K562 (cell line): Measurements from ENCODE around the gene CATSPER1. TPM values are rescaled to one million over a fixed set of nuclear protein-coding genes. Genes with fewer than 3 reads are reported as not detected.

Experiments used
- BRD9 ChIP-seq: fragments of 450-650 bp; IDR thresholded peaks from 2 replicates; pipeline ENCODE4 v1.6.1; 2018; ENCODE audit warnings: low read depth; ENCODE audit not compliant: partially characterized antibody
- CBFA2T3 ChIP-seq: fragments of 450-650 bp; IDR thresholded peaks from 2 replicates; pipeline ENCODE4 v1.6.1; 2017
- CC2D1A ChIP-seq: fragments of 450-650 bp; IDR thresholded peaks from 2 replicates; pipeline ENCODE4 v1.6.1; 2017; ENCODE audit warnings: mild to moderate bottlenecking
- COPS2 ChIP-seq: fragments of 450-650 bp; conservative IDR thresholded peaks from 2 replicates; pipeline ENCODE4 v1.6.1; 2016; ENCODE audit warnings: mild to moderate bottlenecking, moderate library complexity
- ID3 ChIP-seq, 2 experiments: fragments of 250-450 bp in 1 of 2; fragments of 450-650 bp in 1 of 2; sonication (Bioruptor Pico) in 1 of 2; IDR thresholded peaks; 2 replicates each; pipeline versions ENCODE4 v1.6.1 to v1.8.0; 2016 to 2021; ENCODE audit warnings: mild to moderate bottlenecking in 2 of 2, moderate library complexity in 2 of 2, missing compliant biosample characterization in 1 of 2, missing genetic modification characterization in 1 of 2
- LCOR ChIP-seq: sonication (generic); formaldehyde crosslinking; IDR thresholded peaks from 2 replicates; pipeline ENCODE4 v1.8.0; 2022; ENCODE audit warnings: mild to moderate bottlenecking, missing genetic modification reagents
- MXI1 ChIP-seq: IDR thresholded peaks from 2 replicates; pipeline ENCODE4 v1.6.1; 2011; ENCODE audit warnings: low read depth, mild to moderate bottlenecking, improper control_type of control experiment, low read length
- NELFE ChIP-seq: IDR thresholded peaks from 2 replicates; pipeline ENCODE4 v1.6.1; 2011; ENCODE audit warnings: mild to moderate bottlenecking; ENCODE audit not compliant: insufficient read depth, insufficient read length
- RAD51 ChIP-seq: fragments of 450-650 bp; IDR thresholded peaks from 2 replicates; pipeline ENCODE4 v1.7.1; 2016; ENCODE audit warnings: low read depth, mild to moderate bottlenecking, borderline replicate concordance
- SMC3 ChIP-seq: conservative IDR thresholded peaks from 2 replicates; pipeline ENCODE4 v1.6.1; 2011; ENCODE audit warnings: low read depth, low read length, improper control_type of control experiment; ENCODE audit not compliant: insufficient read depth
- STAG1 ChIP-seq: sonication (generic); formaldehyde crosslinking; IDR thresholded peaks from 2 replicates; pipeline ENCODE4 v1.5.0; 2020; ENCODE audit warnings: missing genetic modification reagents, borderline replicate concordance
- TOE1 ChIP-seq, 2 experiments: fragments of 450-650 bp in 1 of 2; sonication (generic) in 1 of 2; formaldehyde crosslinking in 1 of 2; IDR thresholded peaks; 2 replicates each; pipeline versions ENCODE4 v1.7.1 to v1.8.0; 2016 to 2022; ENCODE audit warnings: borderline replicate concordance in 2 of 2, mild to moderate bottlenecking in 2 of 2, antibody characterized with exemption in 1 of 2, inconsistent platforms in 1 of 2, low read depth in 1 of 2, missing genetic modification reagents in 1 of 2, moderate library complexity in 1 of 2
- ZKSCAN1 ChIP-seq: fragments of 150-350 bp; IDR thresholded peaks from 2 replicates; pipeline ENCODE4 v1.6.1; 2016; ENCODE audit warnings: low read depth, low read length
- ZNF830 ChIP-seq: fragments of 250-450 bp; sonication (Bioruptor Pico); IDR thresholded peaks from 2 replicates; pipeline ENCODE4 v1.5.0; 2021; ENCODE audit warnings: mild to moderate bottlenecking
- polyA plus RNA-seq, 8 experiments: library from polyadenylated mRNA; depleted of rRNA in 4 of 8; stranded (reverse) in 5 of 8; unstranded in 3 of 8; fragments of >200 nt; fragmentation: Nextera tagmentation in 2 of 8; fragmentation: Illumina TruSeq in 1 of 8; extraction: Ambion mirVana in 2 of 8; extraction: Trizol in 1 of 8; gene quantifications; 2 replicates each; pipeline versions ENCODE4 v1.2.1 to v1.2.3, GENCODE V29; 2011 to 2014; ENCODE audit warnings: inconsistent platforms in 1 of 8, missing spikeins in 1 of 8
- total RNA-seq, 7 experiments: library from RNA; depleted of rRNA in 6 of 7; stranded (reverse); fragments of >200 nt in 6 of 7; fragmentation: Illumina TruSeq in 2 of 7; extraction: Trizol in 2 of 7; gene quantifications; 2 replicates each; pipeline versions ENCODE4 v1.2.1 to v1.2.3, GENCODE V29; 2011 to 2021; ENCODE audit warnings: low replicate concordance in 1 of 7
- TF ChIP-seq, protein P1 (sequence below), 3 experiments: fragments of 200-800 bp in 1 of 3; fragments of 250-450 bp in 1 of 3; fragments of 450-650 bp in 1 of 3; sonication (Bioruptor Pico) in 1 of 3; sonication (Bioruptor generic) in 1 of 3; formaldehyde crosslinking in 1 of 3; IDR thresholded peaks; 2 replicates each; pipeline versions ENCODE4 v1.6.1 to v1.8.0; 2016 to 2022; ENCODE audit warnings: mild to moderate bottlenecking in 2 of 3, missing genetic modification characterization in 2 of 3, missing compliant biosample characterization in 1 of 3, moderate library complexity in 1 of 3
- TF ChIP-seq, protein P2 (sequence below): fragments of 250-450 bp; sonication (Bioruptor Pico); IDR thresholded peaks from 2 replicates; pipeline ENCODE4 v1.5.0; 2022; ENCODE audit warnings: mild to moderate bottlenecking
- TF ChIP-seq, protein P3 (sequence below), 2 experiments: IDR thresholded peaks in 1 of 2; conservative IDR thresholded peaks in 1 of 2; 2 replicates each; pipeline ENCODE4 v1.6.1; 2016; ENCODE audit warnings: low read depth in 2 of 2, mild to moderate bottlenecking in 1 of 2, missing compliant biosample characterization in 1 of 2, missing genetic modification characterization in 1 of 2, moderate library complexity in 1 of 2

The CATSPER1 gene
- total and polyA plus RNA-seq, 9 of the 15 experiments (the other 6 are each of a cell fraction or from before 2014, with no cell fraction given): 0.21 to 3.3 (median 0.76) TPM

GRCh38 chr11:66001942-66002647 lies 24.2 kb downstream of the CATSPER1 start, which contains the start of the genes BANF1 and EIF1AD (continued):
- TF ChIP-seq, protein P1, sequence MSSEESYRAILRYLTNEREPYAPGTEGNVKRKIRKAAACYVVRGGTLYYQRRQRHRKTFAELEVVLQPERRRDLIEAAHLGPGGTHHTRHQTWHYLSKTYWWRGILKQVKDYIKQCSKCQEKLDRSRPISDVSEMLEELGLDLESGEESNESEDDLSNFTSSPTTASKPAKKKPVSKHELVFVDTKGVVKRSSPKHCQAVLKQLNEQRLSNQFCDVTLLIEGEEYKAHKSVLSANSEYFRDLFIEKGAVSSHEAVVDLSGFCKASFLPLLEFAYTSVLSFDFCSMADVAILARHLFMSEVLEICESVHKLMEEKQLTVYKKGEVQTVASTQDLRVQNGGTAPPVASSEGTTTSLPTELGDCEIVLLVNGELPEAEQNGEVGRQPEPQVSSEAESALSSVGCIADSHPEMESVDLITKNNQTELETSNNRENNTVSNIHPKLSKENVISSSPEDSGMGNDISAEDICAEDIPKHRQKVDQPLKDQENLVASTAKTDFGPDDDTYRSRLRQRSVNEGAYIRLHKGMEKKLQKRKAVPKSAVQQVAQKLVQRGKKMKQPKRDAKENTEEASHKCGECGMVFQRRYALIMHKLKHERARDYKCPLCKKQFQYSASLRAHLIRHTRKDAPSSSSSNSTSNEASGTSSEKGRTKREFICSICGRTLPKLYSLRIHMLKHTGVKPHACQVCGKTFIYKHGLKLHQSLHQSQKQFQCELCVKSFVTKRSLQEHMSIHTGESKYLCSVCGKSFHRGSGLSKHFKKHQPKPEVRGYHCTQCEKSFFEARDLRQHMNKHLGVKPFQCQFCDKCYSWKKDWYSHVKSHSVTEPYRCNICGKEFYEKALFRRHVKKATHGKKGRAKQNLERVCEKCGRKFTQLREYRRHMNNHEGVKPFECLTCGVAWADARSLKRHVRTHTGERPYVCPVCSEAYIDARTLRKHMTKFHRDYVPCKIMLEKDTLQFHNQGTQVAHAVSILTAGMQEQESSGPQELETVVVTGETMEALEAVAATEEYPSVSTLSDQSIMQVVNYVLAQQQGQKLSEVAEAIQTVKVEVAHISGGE (CRISPR knock-in tag; IDR thresholded peaks at IDR 0.05): peak; percentile 98 to 100 (median 99)
- no peak for TF ChIP-seq BRD9
- TF ChIP-seq, protein P2, sequence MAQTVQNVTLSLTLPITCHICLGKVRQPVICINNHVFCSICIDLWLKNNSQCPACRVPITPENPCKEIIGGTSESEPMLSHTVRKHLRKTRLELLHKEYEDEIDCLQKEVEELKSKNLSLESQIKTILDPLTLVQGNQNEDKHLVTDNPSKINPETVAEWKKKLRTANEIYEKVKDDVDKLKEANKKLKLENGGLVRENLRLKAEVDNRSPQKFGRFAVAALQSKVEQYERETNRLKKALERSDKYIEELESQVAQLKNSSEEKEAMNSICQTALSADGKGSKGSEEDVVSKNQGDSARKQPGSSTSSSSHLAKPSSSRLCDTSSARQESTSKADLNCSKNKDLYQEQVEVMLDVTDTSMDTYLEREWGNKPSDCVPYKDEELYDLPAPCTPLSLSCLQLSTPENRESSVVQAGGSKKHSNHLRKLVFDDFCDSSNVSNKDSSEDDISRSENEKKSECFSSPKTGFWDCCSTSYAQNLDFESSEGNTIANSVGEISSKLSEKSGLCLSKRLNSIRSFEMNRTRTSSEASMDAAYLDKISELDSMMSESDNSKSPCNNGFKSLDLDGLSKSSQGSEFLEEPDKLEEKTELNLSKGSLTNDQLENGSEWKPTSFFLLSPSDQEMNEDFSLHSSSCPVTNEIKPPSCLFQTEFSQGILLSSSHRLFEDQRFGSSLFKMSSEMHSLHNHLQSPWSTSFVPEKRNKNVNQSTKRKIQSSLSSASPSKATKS: no peak
- TF ChIP-seq COPS2: no peak
- TF ChIP-seq CC2D1A: no peak
- TF ChIP-seq NELFE: no peak
- TF ChIP-seq STAG1: no peak
- TF ChIP-seq RAD51: no peak
- peak; percentile 74; the same call in 1 of the 2 replicates for TF ChIP-seq MXI1
- TF ChIP-seq CBFA2T3: no peak
- no peak for TF ChIP-seq ID3 (CRISPR knock-in tag; IDR thresholded peaks at IDR 0.05)
- peak; percentile 85 for TF ChIP-seq ID3 (tag; IDR thresholded peaks at IDR 0.05)
- TF ChIP-seq, protein P3, sequence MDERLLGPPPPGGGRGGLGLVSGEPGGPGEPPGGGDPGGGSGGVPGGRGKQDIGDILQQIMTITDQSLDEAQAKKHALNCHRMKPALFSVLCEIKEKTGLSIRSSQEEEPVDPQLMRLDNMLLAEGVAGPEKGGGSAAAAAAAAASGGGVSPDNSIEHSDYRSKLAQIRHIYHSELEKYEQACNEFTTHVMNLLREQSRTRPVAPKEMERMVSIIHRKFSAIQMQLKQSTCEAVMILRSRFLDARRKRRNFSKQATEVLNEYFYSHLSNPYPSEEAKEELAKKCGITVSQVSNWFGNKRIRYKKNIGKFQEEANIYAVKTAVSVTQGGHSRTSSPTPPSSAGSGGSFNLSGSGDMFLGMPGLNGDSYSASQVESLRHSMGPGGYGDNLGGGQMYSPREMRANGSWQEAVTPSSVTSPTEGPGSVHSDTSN (CRISPR knock-in tag; IDR thresholded peaks at IDR 0.05; ENCODE audit: low read depth): no peak
- TF ChIP-seq, protein P3 (tag; conservative IDR thresholded peaks at IDR 0.05; ENCODE audit: low read depth): peak; percentile 43; the same call in 1 of the 2 replicates
- TF ChIP-seq SMC3: 0 out of 2 replicates have a peak, but pooled peaks have one; percentile 3
- TF ChIP-seq TOE1 (IDR thresholded peaks at IDR 0.05; ENCODE audit: borderline replicate concordance): peak; percentile 91
- TF ChIP-seq TOE1 (CRISPR knock-in tag; IDR thresholded peaks at IDR 0.05; ENCODE audit: borderline replicate concordance, low read depth): no peak
- TF ChIP-seq ZNF830: no peak
- TF ChIP-seq LCOR (CRISPR knock-in tag): peak; percentile 72
- TF ChIP-seq ZKSCAN1: peak; percentile 71; the same call in 1 of the 2 replicates
